Right lobe of liver (tissue), 6 donors: Measurements from ENCODE around the gene SPRED2. TPM values are rescaled to one million over a fixed set of nuclear protein-coding genes. Genes with fewer than 3 reads are reported as not detected.

Source experiments
- ATAC-seq, 4 donors: fragments of 200-7000 bp; cut with Tn5 transposase; one replicate each; pipeline ENCODE4 v1.9.1; 2020; ENCODE audit warnings: mild to moderate bottlenecking in 4 of 4, moderate library complexity in 4 of 4
- DNase-seq, 3 donors: peaks; one replicate each; pipeline ENCODE4 v3.0.0-alpha.2; 2020
- H3K27ac ChIP-seq, 3 donors: fragments of 200-600 bp; one replicate each; pipeline ENCODE4 v1.8.0; 2022
- H3K27me3 ChIP-seq, 2 donors: fragments of 200-600 bp; one replicate each; pipeline ENCODE4 v1.8.0; 2022
- H3K36me3 ChIP-seq, 4 donors: fragments of 200-600 bp; sonication (generic) in 1 of 4; one replicate each; pipeline versions ENCODE4 v1.5.1 to v1.8.0; 2017 to 2022; ENCODE audit warnings: control low read depth in 1 of 4
- H3K4me1 ChIP-seq, 4 donors: fragments of 200-600 bp; sonication (generic) in 1 of 4; one replicate each; pipeline versions ENCODE4 v1.5.1 to v1.8.0; 2017 to 2022; ENCODE audit warnings: control low read depth in 1 of 4
- H3K4me3 ChIP-seq, 3 donors: fragments of 200-600 bp; one replicate each; pipeline ENCODE4 v1.8.0; 2022
- H3K9me3 ChIP-seq, 4 donors: fragments of 200-600 bp; sonication (generic) in 1 of 4; one replicate each; pipeline versions ENCODE4 v1.5.1 to v1.8.0; 2017 to 2022; ENCODE audit warnings: control low read depth in 1 of 4
- POLR2A ChIP-seq: fragments of 450-650 bp; IDR thresholded peaks from one replicate; pipeline ENCODE4 v1.6.1; 2017; ENCODE audit warnings: antibody characterized with exemption, mild to moderate bottlenecking
- WGBS: methylation state at CpG from one replicate; pipeline ENCODE4 v1.1.6; 2018; ENCODE audit warnings: low coverage, low lambda C conversion rate; ENCODE audit not compliant: insufficient coverage; ENCODE audit errors: missing lambda C conversion rate; 5-methylcytosine and 5-hydroxymethylcytosine counted together
- intact Hi-C, 2 donors: fragments of 100-400 bp; cut with DNase I; formaldehyde crosslinking; loops; one replicate each; pipeline versions ENCODE4 v1.11.2 to v1.14.1; 2022
- total RNA-seq, 6 experiments: library from RNA; depleted of rRNA in 2 of 6; stranded (reverse); fragments of >200 nt in 2 of 6; fragmentation: NEBNext Ultra II Directional in 3 of 6; extraction: Animal tissue kit (Norgen Biotek cat#: 25700) in 3 of 6; gene quantifications; one replicate each; pipeline versions ENCODE4 v1.1.0 to v1.2.4, GENCODE V29; 2016 to 2023
- TF ChIP-seq, protein P1 (sequence below), 4 donors: fragments of 200-600 bp in 3 of 4; fragments of 450-650 bp in 1 of 4; IDR thresholded peaks; one replicate each; pipeline versions ENCODE4 v1.5.1 to v1.8.0; 2016 to 2022; ENCODE audit warnings: antibody characterized with exemption in 4 of 4, mild to moderate bottlenecking in 2 of 4
- donor health status: DM: no; HTN: yes; CAD: no.
- donor health status: DM: no; HTN: no; CAD: no.
- donor health status: DM: no; HTN: no; CAD: no.
- donor health status: DM: no; HTN: yes; CAD: no.
- donor health status: DM: no; HTN: yes; CAD: no.

The SPRED2 gene
- total RNA-seq, 6 experiments from 2014 or later, result 11.0 to 22.5 (median 15.2) TPM

DNA sequence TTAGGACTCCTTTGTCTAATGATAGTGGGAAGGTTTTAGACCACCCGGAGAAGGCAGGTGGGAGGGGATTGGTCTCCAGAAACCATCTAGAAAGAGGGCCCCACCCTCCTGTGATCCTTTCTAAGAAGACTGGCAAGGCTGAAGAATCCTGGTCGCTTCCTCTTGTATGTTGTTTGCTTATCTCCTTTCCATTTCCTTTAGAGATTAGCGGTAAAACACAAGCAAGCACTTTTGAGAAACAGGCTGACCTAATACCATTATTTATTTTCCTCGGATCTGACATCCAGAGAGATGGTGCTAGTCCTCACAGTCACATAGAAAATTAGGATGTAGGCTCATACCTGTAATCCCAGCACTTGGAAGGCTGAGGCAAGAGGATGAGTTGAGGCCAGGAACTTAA is 45.2 kb upstream of the SPRED2 start:
- H3K4me3 ChIP-seq, result no peak overlapping the region
- no peaks in the 10 kb centered on the region for H3K27me3 ChIP-seq
- no peaks in the 10 kb centered on the region for H3K4me1 ChIP-seq
- intact Hi-C loops, result no loop called here
- no peaks in the 10 kb centered on the region for H3K36me3 ChIP-seq
- ATAC-seq (peak in 3 of 4 donors; percentile 21 to 47 (median 31)), DNase-seq (no peak)
- no peaks in the 10 kb centered on the region for H3K9me3 ChIP-seq
- no peak overlapping the region for H3K27ac ChIP-seq
- 48% methylated on average over 3 of the region's 4 CpGs for WGBS
- TF ChIP-seq, protein P1, sequence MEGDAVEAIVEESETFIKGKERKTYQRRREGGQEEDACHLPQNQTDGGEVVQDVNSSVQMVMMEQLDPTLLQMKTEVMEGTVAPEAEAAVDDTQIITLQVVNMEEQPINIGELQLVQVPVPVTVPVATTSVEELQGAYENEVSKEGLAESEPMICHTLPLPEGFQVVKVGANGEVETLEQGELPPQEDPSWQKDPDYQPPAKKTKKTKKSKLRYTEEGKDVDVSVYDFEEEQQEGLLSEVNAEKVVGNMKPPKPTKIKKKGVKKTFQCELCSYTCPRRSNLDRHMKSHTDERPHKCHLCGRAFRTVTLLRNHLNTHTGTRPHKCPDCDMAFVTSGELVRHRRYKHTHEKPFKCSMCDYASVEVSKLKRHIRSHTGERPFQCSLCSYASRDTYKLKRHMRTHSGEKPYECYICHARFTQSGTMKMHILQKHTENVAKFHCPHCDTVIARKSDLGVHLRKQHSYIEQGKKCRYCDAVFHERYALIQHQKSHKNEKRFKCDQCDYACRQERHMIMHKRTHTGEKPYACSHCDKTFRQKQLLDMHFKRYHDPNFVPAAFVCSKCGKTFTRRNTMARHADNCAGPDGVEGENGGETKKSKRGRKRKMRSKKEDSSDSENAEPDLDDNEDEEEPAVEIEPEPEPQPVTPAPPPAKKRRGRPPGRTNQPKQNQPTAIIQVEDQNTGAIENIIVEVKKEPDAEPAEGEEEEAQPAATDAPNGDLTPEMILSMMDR (IDR thresholded peaks at IDR 0.05), result no peak
- TF ChIP-seq POLR2A, result no peak

GRCh38 chr2:65476778-65477177 is 44.4 kb upstream of the SPRED2 start:
- no peaks in the 10 kb centered on the region for H3K36me3 ChIP-seq
- H3K9me3 ChIP-seq, result no peaks in the 10 kb centered on the region
- WGBS, result 91% methylated on average over 7 of the region's 9 CpGs
- H3K4me3 ChIP-seq, result no peak overlapping the region
- no peak for ATAC-seq
- no peak for DNase-seq
- intact Hi-C loops, result no loop called here
- H3K27ac ChIP-seq, result no peak overlapping the region
- TF ChIP-seq POLR2A, result no peak
- TF ChIP-seq, protein P1 (IDR thresholded peaks at IDR 0.05), result no peak
- H3K27me3 ChIP-seq, result no peaks in the 10 kb centered on the region
- H3K4me1 ChIP-seq, result no peaks in the 10 kb centered on the region

- Histone ChIP-seq H3K27me3 (no peaks in the 10 kb centered on the region), H3K36me3 (no peaks in the 10 kb centered on the region), H3K27ac (no peak overlapping the region), H3K9me3 (no peaks in the 10 kb centered on the region), H3K4me3 (no peak overlapping the region), H3K4me1 (no peaks in the 10 kb centered on the region)
- WGBS, result 100% methylated on average over 1 of the region's 1 CpG
- ATAC-seq (no peak), DNase-seq (no peak)
- TF ChIP-seq, protein P1 (IDR thresholded peaks at IDR 0.05), result no peak
- TF ChIP-seq POLR2A, result no peak
- intact Hi-C loops, result no loop called here
Measured at GRCh38 chr2:65475000-65475399, 42.6 kb upstream of the SPRED2 start.

DNA sequence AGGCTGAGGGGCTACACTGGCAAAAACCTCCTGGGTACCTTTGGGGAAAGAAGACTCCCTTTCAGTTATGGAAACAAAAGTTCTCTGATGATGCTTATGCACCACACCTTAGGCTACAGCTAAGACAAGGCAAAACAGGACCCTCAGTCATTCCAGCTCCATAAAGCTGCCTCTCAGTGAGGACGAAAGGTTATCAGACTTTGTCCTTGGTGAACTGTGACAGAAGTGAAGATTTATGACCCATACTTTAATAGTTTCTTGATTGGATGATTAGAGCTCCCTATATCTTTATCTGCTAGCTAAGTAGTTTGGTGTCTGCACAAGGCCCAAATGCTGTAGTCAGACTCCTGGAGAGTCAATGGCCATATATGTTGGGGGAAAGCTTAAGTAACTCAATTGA is 40.6 kb upstream of the SPRED2 start:
- intact Hi-C loops, result no loop called here
- Histone ChIP-seq H3K36me3 (no peaks in the 10 kb centered on the region), H3K27me3 (no peaks in the 10 kb centered on the region), H3K4me1 (no peaks in the 10 kb centered on the region), H3K27ac (no peak overlapping the region), H3K9me3 (no peaks in the 10 kb centered on the region), H3K4me3 (no peak overlapping the region)
- ATAC-seq (no peak), DNase-seq (no peak)
- no CpG with 5 or more reads among the region's 1 CpG for WGBS
- TF ChIP-seq, protein P1 (IDR thresholded peaks at IDR 0.05), result no peak
- TF ChIP-seq POLR2A, result no peak

- Histone ChIP-seq H3K36me3 (no peaks in the 10 kb centered on the region), H3K4me1 (no peaks in the 10 kb centered on the region), H3K4me3 (no peak overlapping the region), H3K9me3 (no peaks in the 10 kb centered on the region), H3K27ac (no peak overlapping the region), H3K27me3 (no peaks in the 10 kb centered on the region)
- WGBS, result 92% methylated on average over 2 of the region's 3 CpGs
- intact Hi-C loops, result no loop called here
- DNase-seq (no peak), ATAC-seq (no peak)
- no peak for TF ChIP-seq POLR2A
- TF ChIP-seq, protein P1 (IDR thresholded peaks at IDR 0.05), result no peak
Measured at GRCh38 chr2:65471409-65471808, 39.0 kb upstream of the SPRED2 start.
